Measurements from ENCODE around the gene EPAS1. TPM values are rescaled to one million over a fixed set of nuclear protein-coding genes. Genes with fewer than 3 reads are reported as not detected.

Gene EPAS1
- total RNA-seq, 1 experiment from 2014 or later: 77.3 TPM

DNA sequence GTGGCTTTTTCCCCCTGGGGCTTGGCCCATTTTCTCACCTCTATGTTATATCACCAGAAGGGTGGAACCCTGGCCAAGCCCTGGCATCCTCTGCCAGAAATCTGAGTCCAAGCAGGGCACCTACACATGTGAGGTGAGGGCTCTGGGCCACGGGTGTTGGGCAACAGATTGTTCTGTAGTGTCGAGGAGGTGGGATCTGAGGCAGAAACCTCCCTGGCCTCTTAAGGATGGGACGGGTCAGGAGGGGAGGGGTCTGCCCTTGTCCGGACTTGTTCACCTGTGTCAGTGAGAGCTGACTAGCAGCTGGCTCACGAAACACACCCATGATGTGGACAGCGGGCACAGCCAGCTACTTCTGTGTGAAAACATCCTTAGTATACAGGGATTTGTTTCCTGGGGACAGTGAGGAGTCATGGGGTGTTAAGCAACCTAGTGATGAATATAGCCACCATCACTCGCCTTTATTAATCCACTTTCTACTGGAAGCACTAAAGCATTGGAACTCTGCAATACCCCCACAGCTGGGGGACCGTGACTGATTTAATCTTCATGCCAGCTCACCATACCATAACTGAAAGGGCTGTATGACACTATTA lies 35.6 kb downstream of the EPAS1 start:
- no peaks in the 10 kb centered on the region for H3K9me3 ChIP-seq
- TF ChIP-seq, protein P1, sequence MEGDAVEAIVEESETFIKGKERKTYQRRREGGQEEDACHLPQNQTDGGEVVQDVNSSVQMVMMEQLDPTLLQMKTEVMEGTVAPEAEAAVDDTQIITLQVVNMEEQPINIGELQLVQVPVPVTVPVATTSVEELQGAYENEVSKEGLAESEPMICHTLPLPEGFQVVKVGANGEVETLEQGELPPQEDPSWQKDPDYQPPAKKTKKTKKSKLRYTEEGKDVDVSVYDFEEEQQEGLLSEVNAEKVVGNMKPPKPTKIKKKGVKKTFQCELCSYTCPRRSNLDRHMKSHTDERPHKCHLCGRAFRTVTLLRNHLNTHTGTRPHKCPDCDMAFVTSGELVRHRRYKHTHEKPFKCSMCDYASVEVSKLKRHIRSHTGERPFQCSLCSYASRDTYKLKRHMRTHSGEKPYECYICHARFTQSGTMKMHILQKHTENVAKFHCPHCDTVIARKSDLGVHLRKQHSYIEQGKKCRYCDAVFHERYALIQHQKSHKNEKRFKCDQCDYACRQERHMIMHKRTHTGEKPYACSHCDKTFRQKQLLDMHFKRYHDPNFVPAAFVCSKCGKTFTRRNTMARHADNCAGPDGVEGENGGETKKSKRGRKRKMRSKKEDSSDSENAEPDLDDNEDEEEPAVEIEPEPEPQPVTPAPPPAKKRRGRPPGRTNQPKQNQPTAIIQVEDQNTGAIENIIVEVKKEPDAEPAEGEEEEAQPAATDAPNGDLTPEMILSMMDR (IDR thresholded peaks at IDR 0.05; ENCODE audit: insufficient read depth in 1 of 2, low read depth in 1 of 2, low read length in 1 of 2, severe bottlenecking in 1 of 2, unreplicated experiment in 1 of 2): no peak
- ChIA-PET POLR2A (no interaction called here), CTCF (no interaction called here)
- no TSS peak for BruUV-seq (replicated peaks)
- Mint-ChIP-seq H3K4me1 (ENCODE audit: low read depth, unreplicated experiment) (peaks cover 78% of the 10 kb centered on the region), H3K36me3 (ENCODE audit: insufficient read depth, unreplicated experiment) (peaks cover 37% of the 10 kb centered on the region), H3K4me3 (ENCODE audit: unreplicated experiment) (no peak overlapping the region), H3K27ac (ENCODE audit: unreplicated experiment) (peak overlapping the region; percentile 54), H3K27me3 (ENCODE audit: insufficient read depth, unreplicated experiment) (no peaks in the 10 kb centered on the region), H3K9me3 (ENCODE audit: unreplicated experiment) (no peaks in the 10 kb centered on the region)
- intact Hi-C loops (cut with micrococcal nuclease; ENCODE audit: unreplicated experiment): no loop called here
- no peak for DNase-seq
- no peaks in the 10 kb centered on the region for H3K27me3 ChIP-seq (replicated peaks; ENCODE audit: control insufficient read depth, insufficient read depth, low read length)
- H3K4me3 ChIP-seq (ENCODE audit: low read depth, low read length): no peak overlapping the region
- peaks cover 64% of the 10 kb centered on the region for H3K4me1 ChIP-seq
- no peaks in the 10 kb centered on the region for H3K36me3 ChIP-seq (ENCODE audit: control insufficient read depth, insufficient read depth, low read length)

DNA sequence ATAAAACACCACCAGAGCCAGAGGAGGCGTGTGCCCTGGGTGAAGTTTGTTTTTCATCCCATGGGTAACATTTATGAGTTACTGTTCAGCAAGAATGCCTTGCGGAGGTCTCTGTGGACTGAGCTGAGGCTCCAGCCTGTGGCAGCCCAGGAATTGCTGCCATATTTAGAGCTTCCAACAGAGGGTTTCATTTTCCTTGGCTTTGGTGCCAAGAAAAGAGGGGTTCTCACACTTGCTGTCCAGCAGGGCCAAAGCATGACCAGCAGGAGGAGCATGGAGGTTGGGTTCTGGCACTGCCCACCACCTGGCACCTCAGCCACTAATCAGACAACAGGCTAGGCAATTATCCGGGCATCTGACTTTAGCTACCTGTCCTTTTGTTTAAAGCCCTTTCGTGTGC lies 36.7 kb downstream of the EPAS1 start:
- Histone ChIP-seq H3K9me3 (no peaks in the 10 kb centered on the region), H3K4me1 (peaks cover 61% of the 10 kb centered on the region), H3K27me3 (replicated peaks; ENCODE audit: control insufficient read depth, insufficient read depth, low read length) (no peaks in the 10 kb centered on the region), H3K36me3 (ENCODE audit: control insufficient read depth, insufficient read depth, low read length) (no peaks in the 10 kb centered on the region), H3K4me3 (ENCODE audit: low read depth, low read length) (no peak overlapping the region)
- TF ChIP-seq, protein P1 (IDR thresholded peaks at IDR 0.05; ENCODE audit: insufficient read depth in 1 of 2, low read depth in 1 of 2, low read length in 1 of 2, severe bottlenecking in 1 of 2, unreplicated experiment in 1 of 2): peak; percentile 12 to 26
- no peak for DNase-seq
- Mint-ChIP-seq H3K9me3 (ENCODE audit: unreplicated experiment) (no peaks in the 10 kb centered on the region), H3K27ac (ENCODE audit: unreplicated experiment) (peak overlapping the region; percentile 77), H3K4me1 (ENCODE audit: low read depth, unreplicated experiment) (peaks cover 74% of the 10 kb centered on the region), H3K27me3 (ENCODE audit: insufficient read depth, unreplicated experiment) (no peaks in the 10 kb centered on the region), H3K36me3 (ENCODE audit: insufficient read depth, unreplicated experiment) (peaks cover 30% of the 10 kb centered on the region), H3K4me3 (ENCODE audit: unreplicated experiment) (peak overlapping the region; percentile 29)
- ChIA-PET CTCF (interaction anchor here (0.6 kb wide), 1 partner anchor 281 kb away, joined by 3 read pairs; no protein-coding TSS in a partner anchor), POLR2A (no interaction called here)
- BruUV-seq (replicated peaks): no TSS peak
- intact Hi-C loops (cut with micrococcal nuclease; ENCODE audit: unreplicated experiment): no loop called here

DNA sequence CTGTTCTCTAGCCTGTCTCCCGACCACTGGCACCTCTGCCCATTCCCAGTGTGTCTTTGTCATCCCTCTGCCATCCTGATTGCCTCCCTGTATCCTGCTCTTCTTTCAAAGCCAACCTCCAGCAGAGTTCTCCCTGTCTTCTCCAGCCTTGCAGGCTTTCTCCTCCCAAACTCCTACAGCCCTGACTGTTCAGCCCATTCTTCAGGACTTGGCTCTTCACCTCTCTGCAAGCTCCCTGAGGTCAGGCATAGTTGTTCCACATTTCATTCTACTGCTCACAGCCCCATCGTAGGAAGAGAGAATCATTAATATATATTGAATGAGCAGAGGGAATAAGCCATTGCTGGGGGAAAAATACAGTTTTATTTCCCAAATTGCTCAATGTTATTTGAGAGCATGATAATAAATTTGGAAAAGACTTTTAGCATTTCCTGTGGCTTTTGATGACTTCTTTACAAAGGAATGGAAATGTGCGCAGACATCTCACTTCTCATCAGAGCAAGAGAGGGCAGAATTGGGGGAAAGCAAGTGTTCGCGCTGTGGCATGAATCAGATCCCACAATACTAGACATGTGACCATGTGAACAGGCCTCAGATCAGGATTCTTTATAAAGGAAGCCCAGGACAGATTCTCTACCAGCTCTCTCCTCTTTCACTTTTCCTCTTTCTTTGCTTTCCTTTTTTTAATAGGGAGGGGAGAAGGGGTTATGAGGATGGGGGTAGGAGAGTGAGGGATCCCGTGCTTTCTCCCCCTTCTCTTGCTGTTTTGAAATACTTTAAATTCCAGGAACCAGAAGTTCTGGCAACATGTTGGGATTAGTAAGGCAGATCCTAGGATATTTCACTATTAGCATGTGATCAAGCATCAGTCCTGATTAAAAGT lies 37.4 kb downstream of the EPAS1 start:
- Mint-ChIP-seq H3K9me3 (ENCODE audit: unreplicated experiment) (no peaks in the 10 kb centered on the region), H3K27ac (ENCODE audit: unreplicated experiment) (peak overlapping the region; percentile 77), H3K36me3 (ENCODE audit: insufficient read depth, unreplicated experiment) (peaks cover 23% of the 10 kb centered on the region), H3K4me1 (ENCODE audit: low read depth, unreplicated experiment) (peaks cover 67% of the 10 kb centered on the region), H3K4me3 (ENCODE audit: unreplicated experiment) (peak overlapping the region; percentile 83), H3K27me3 (ENCODE audit: insufficient read depth, unreplicated experiment) (no peaks in the 10 kb centered on the region)
- TF ChIP-seq, protein P1 (IDR thresholded peaks at IDR 0.05; ENCODE audit: insufficient read depth in 1 of 2, low read depth in 1 of 2, low read length in 1 of 2, severe bottlenecking in 1 of 2, unreplicated experiment in 1 of 2): no peak
- ChIA-PET POLR2A (no interaction called here), CTCF (interaction anchor here (0.6 to 1.2 kb wide), 2 partner anchors 282 to 333 kb away, joined by 3 read pairs; no protein-coding TSS in a partner anchor)
- Histone ChIP-seq H3K4me3 (ENCODE audit: low read depth, low read length) (peak overlapping the region; percentile 34), H3K36me3 (ENCODE audit: control insufficient read depth, insufficient read depth, low read length) (no peaks in the 10 kb centered on the region), H3K4me1 (peaks cover 53% of the 10 kb centered on the region), H3K27me3 (replicated peaks; ENCODE audit: control insufficient read depth, insufficient read depth, low read length) (no peaks in the 10 kb centered on the region), H3K9me3 (no peaks in the 10 kb centered on the region)
- DNase-seq: no peak
- BruUV-seq (replicated peaks): TSS peak; percentile 66
- intact Hi-C loops (cut with micrococcal nuclease; ENCODE audit: unreplicated experiment): loop anchor here (1.0 kb wide), 2 partner anchors 8 to 27 kb away; no protein-coding TSS in a partner anchor
